Activated CD4-positive, CD25-positive, alpha-beta regulatory T cell (primary cell): ENCODE results near the gene TMEM178B.

ENCODE experiments used
- DNase-seq, 4 experiments: peaks; one replicate each; lab custom pipeline; 2025; lab: John Stamatoyannopoulos, UW

TMEM178B gene

DNA sequence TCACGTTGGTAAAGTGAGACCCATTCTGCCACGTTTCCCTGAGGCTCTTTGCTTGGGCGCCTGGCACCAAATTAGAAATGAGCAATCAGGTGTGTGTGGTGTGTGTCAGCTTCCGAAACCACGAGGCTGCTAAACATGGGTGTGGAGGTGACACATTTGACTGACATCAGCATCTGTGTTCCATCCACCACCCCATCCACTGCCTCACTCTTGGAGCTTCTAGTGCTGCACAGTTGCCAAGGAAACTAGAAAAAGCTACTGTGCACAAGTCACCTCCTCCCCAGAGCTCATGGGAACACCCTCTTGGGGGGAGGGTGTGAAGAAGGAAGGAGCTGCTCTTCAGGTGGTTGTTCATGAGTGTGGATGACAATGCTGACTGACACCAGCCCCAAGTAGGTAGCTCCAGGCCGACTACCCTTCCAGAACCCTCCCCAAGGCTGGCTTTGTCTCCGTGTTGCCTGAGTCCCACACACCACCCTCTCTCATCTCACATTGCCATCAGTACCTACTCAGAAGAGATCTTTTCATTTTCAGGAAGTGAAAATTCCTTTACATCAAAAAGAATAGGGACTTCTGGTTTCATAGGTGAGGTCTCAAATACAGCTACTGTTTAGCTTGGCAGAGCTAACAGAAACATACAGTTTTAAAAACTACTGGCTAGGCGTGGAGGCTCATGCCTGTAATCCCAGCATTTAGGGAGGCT is 152.2 kb downstream of the TMEM178B start:
- no peak for DNase-seq

DNA sequence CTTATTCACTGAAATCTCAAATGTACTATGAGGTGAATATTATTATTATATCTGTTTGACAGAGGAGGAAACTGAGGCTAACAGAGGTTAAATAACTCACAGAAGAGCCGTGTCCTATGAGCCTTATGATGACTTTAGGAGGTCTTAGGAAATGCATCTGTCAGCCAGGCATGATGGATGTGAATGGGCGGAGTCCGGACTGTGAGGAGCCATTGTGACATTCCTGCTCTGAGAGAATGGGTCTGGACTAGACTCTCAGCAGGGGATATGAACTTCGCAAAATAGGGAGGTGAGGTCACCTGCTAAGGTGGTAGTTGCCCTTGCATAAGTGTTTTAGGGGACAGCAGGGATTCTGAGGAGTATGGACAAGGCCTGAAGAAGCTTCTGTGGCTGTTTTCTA is 153.6 kb downstream of the TMEM178B start:
- DNase-seq = no peak

DNA sequence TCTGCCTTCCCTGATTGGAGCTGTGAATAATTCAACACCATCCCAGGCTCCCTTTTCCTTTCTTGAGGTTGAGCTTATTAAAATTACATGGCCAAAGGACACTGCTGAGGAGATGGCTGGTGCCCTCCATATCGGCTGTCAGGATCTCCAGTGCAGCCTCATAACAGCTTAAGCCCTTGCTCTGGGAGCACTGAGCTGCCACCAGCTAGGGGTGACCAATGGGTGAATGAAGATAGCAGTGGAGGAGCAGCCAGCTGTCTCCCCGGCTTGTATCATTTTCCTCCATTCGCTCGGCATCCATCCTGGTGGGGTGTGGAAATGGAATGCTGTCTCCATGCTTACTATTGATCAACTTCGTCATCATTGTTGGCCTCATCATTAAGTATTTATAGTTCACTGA is 154.6 kb downstream of the TMEM178B start:
- no peak for DNase-seq

DNA sequence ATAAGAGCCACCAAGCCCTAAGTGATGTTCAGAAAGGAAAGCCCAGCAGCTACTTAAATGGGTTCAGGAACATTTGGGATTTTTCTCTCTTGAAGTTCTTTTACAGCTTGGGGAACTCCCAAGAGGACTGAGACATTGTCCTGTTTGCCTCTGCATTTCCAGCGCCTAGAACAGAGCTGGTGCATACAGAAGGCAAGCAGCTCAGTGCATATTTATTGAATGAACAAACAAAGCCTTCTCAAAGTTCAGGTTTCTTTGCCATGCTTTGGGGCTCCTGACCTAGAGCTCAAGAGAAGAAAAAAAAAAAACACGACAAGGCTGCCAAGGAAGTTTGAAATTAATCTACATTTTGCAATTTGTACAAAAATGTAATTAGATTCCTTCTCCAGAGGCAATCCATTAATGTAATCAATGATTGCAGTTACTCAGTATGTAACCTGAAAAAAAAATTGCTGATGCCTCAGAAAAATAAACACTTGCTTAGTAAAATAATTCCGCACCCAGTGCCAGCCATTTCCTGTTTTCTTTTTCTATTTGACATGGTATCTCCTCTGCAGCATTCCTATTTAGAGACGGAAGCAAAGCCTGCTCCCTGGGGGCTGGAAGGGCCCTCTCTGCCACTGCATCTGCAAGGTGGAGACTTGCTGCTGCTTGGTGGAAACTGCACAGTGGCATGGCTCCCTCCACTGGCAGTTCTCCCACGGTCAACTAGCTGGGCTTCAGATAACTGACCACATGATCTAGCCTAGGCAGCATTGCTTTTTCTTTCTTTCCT is 157.3 kb downstream of the TMEM178B start:
- DNase-seq = no peak

DNA sequence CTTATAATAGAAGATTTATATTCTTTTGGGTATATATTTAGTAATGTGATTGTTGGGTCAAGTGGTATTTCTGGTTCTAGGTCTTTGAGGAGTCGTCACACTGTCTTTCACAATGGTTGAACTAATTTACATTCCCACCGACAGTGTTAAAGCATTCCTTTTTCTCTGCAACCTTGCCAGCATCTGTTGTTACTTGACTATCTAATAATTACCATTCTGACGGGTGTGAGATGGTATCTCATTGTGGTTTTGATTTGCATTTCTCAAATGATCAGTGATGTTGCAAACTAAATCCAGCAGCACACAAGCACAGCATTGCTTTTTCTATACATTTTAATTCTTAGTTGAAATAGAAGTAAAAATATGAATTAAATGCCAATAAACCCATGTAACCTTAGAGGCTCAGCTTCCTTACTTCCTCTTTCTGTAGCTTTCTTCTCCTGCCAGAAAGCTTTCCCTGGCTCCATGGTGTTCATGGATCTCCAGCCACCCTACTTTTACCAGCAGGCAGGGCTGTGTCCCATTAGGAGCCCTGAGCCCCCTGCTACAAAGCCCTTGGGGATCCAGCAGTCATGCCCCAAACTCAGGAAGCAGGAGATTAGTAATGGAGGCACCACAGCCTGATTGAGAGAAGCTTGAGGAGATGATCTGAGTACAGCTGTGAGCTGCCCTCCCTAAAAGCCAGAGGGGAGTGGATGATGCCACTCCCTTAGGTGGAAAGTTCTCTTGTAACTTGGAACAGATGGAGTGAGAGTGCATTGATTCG is 158.6 kb downstream of the TMEM178B start:
- no peak for DNase-seq

- no peak for DNase-seq
Measured at GRCh38 chr7:141234335-141235105, 160.7 kb downstream of the TMEM178B start.

DNA sequence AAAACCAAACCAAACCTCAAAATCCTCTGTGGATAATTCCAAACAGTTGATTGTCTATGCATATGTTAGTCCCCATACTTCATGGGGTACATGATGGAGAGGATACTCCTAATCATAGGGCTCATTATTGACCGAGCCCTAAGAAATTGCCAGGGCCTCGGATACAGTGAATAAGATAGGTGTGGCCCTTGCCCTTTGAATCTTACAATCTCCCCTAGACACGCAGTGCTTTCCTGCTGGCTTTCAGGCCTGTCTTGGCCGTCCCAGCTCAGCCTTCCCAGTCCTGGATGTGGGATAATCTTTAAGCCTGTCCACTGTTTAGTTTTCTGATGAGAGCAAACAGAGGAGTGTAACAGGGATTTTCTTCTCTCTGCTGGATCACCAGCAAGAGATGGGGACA is 161.8 kb downstream of the TMEM178B start:
- no peak for DNase-seq

DNA sequence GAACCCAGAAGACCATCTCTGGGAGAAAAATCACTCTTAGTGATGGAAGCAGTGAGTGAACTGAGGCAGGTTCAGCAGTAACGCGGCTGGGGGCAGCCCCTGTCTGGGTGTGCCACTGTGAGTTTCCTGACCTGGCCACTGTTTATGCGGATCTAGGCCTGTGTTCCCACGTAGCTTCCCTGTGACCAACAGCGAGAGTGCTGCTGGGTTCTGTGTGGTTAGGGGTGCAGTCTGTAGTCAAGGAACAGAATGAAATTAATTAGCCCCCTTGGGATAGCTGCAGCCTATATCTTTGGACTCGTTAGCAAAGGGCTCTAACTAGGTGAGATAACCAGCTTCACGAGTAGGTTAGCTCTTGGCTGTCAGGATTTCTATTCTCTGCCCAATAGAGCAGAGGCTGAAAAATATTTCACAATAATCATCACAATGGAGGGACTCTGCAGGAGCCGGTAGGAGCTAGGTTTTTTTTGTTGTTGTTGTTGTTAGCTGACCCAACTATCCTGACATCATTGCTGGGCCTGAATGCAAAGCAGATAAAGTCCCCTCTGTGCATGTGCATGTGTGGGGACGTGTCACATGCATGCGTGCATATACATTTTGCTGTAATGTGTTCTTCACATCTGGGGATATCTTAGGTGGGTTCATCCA is 164.9 kb downstream of the TMEM178B start:
- DNase-seq = no peak

DNA sequence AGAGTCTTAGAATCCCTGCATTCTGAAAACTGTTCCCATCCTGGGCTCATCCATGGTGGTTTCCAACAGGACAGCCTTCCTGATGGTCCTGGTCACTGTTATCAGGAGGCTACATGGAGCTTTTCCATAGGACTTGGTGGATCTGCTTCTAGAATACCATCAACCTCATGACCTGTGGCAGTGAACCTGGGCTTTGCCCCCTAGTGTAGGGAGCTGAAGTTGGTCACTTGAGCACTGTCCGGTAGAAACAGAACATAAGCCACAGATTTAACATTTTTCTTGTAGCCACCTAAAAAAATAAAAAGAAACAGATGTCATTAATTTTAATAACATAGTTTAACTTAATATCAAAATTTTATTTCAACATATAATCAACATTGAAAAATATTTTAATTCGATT is 165.8 kb downstream of the TMEM178B start:
- DNase-seq = no peak

- DNase-seq = no peak
Measured at GRCh38 chr7:141242568-141242967, 168.7 kb downstream of the TMEM178B start.

DNA sequence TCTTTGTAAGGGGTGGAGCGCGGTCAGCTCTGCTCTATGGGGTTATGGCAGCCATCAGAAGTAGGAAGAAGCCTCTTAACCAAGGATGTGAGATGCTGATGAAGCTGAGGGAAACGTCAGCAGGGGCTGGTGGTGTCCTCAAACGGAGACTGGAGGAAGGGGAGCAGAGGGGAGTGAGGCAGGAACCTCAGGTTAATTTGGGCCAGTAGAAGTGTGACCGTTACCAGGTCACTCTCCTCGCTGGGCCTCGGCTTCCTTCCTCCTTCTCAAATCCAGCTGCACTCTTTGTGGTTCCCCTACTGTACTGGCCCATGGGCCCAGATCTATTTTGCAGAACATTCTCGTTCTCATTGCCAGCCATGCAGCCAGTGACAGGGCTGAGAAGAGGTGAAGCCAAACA is 169.5 kb downstream of the TMEM178B start:
- DNase-seq = no peak

- DNase-seq = no peak
Measured at GRCh38 chr7:141244435-141244834, 170.6 kb downstream of the TMEM178B start.

DNA sequence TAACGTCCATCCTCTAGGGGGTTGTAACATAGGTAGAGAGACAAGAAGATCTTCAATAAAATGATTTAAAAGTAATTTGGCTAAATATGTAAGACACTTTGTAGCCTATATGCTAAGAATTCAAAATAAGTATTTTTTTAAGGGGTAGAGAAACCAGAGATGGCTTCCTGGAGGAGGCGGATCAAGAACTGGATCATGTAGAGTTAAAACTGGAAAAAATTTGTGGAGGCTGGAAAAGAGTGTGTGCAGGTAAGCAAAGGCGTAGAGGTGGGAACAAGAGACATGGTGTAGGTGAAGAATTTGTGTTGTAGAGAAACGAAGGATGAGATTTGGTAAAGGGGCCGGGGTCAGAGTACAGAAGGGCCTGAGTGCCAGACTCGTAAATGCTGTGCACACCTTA is 172.6 kb downstream of the TMEM178B start:
- no peak for DNase-seq

GRCh38 chr7:141251180-141251579 is 177.3 kb downstream of the TMEM178B start:
- DNase-seq = no peak

- DNase-seq = no peak
Measured at GRCh38 chr7:141251957-141252356, 178.1 kb downstream of the TMEM178B start.

GRCh38 chr7:141257597-141257996 is 183.7 kb downstream of the TMEM178B start:
- no peak for DNase-seq

DNA sequence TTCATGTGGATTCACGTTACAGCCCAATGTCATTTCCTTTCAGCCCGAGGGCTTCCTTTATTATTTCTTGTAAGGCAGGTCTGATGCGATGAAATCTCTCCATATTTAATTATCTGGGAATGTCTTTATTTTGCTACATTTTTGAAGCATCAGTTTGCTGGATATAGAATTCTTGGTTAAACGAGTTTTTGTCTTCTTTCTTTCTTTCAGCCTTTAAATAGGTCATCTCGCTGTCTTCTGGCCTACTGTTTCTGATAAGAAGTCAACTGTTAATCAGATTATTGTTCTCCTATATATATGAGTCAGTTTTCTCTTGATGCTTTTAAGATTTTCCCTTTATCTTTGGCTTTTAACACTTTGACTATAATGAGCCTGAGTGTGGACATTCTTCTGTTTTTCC is 184.7 kb downstream of the TMEM178B start:
- no peak for DNase-seq

GRCh38 chr7:141262101-141263090 is 188.5 kb downstream of the TMEM178B start:
- DNase-seq = no peak

- DNase-seq = no peak
Measured at GRCh38 chr7:141263508-141263907, 189.6 kb downstream of the TMEM178B start.

DNA sequence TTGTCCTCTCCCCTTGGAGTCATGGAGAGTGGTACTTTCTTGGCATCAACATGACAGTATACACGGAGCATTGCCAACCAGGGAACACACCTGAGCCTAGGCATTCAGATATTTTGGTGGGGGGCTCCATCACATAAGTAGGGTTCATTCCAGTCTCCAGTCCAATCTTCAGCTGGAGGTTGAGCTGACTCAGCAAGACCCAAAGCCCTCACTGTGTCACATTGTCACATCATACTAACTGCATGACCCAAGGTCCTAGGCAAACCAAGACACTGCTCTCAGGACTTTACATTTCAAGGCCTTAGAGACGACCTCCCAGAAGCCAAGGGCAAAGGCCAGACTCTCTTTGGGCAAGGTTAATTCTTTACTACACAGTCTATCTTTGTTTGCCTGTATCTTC is 190.1 kb downstream of the TMEM178B start:
- no peak for DNase-seq
